ENCODE results near the gene SPSB2.
"Not testable (repeated sequence)": the region's sequence is repeated elsewhere in the genome, so short reads cannot be mapped to it uniquely, and the experiment has no call there.

The SPSB2 gene

DNA sequence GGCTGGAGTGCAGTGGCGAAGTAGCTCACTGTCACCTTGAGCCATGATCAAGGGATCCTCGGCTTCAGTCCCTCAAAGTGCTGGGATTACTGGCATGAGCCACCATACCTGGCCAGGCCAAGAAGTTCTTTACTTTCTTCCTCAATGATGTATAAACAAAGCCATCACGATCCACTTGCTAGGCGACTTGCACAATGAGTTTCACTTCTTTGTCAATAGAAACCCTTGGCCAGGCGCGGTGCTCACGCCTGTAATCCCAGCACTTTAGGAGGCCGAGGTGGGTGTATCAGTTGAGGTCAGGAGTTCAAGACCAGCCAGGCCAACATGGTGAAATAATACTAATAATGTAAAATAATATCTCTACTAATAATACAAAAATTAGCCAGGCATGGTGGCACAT is 14.4 kb upstream of the SPSB2 start:
- Histone ChIP-seq H3K36me3 (replicated peaks; ENCODE audit: insufficient read depth, low read length) (no peaks in the 10 kb centered on the region), H3F3A (ENCODE audit: insufficient read depth, low read length) (peaks cover 9% of the 10 kb centered on the region; the same call in 1 of the 2 replicates), H3K27ac (ENCODE audit: low read length) (no peak overlapping the region), H3K4me2 (ENCODE audit: low read depth, low read length) (no peak overlapping the region), H3K79me2 (ENCODE audit: low read length) (no peaks in the 10 kb centered on the region), H3K9me3 (replicated peaks; ENCODE audit: insufficient read depth, low read length) (no peaks in the 10 kb centered on the region), H3K9me2 (replicated peaks; ENCODE audit: insufficient read depth, low read length) (no peaks in the 10 kb centered on the region), H3K27me3 (replicated peaks; ENCODE audit: insufficient read depth, low read length) (no peaks in the 10 kb centered on the region), H4K20me1 (ENCODE audit: insufficient read depth, low read length) (no peaks in the 10 kb centered on the region), H2AFZ (ENCODE audit: low read length) (no peak overlapping the region), H3K4me3 (ENCODE audit: low read length) (no peak overlapping the region), H3K9ac (ENCODE audit: low read length) (no peak overlapping the region), H3K4me1 (ENCODE audit: low read length) (peaks cover 11% of the 10 kb centered on the region)
- no peak for TF ChIP-seq EZH2 (optimal IDR thresholded peaks at IDR 0.05; ENCODE audit: low read depth, low read length)
- TF ChIP-seq, protein P1, sequence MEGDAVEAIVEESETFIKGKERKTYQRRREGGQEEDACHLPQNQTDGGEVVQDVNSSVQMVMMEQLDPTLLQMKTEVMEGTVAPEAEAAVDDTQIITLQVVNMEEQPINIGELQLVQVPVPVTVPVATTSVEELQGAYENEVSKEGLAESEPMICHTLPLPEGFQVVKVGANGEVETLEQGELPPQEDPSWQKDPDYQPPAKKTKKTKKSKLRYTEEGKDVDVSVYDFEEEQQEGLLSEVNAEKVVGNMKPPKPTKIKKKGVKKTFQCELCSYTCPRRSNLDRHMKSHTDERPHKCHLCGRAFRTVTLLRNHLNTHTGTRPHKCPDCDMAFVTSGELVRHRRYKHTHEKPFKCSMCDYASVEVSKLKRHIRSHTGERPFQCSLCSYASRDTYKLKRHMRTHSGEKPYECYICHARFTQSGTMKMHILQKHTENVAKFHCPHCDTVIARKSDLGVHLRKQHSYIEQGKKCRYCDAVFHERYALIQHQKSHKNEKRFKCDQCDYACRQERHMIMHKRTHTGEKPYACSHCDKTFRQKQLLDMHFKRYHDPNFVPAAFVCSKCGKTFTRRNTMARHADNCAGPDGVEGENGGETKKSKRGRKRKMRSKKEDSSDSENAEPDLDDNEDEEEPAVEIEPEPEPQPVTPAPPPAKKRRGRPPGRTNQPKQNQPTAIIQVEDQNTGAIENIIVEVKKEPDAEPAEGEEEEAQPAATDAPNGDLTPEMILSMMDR (IDR thresholded peaks at IDR 0.05; ENCODE audit: low read length), result no peak
- no peak for DNase-seq

DNA sequence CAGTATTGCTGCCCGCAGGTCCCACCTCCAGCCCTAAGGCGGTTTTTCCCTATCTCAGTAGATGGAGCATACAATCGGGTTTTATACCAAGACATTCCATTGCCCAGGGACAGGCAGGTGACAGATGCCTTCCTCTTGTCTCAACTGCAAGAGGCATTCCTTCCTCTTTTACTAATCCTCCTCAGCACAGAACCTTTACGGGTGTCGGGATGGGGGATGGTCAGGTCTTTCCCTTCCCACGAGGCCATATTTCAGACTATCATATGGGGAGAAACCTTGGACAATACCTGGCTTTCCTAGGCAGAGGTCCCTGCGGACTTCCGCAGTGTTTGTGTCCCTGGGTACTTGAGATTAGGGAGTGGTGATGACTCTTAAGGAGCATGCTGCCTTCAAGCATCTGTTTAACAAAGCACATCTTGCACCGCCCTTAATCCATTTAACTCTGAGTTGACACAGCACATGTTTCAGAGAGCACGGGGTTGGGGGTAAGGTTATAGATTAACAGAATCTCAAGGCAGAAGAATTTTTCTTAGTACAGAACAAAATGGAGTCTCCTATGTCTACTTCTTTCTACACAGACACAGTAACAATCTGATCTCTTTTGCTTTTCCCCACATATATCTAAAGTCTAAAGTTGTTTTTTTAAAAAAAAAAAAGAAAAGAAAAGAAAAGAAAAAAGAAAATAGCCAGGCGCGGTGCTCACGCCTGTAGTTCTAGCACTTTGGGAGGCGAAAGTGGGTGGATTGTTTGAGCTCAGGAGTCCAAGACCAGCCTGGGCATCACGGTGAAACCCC is 13.3 kb upstream of the SPSB2 start:
- not testable (repeated sequence) for H3K9ac ChIP-seq (ENCODE audit: low read length); H3K36me3 ChIP-seq (replicated peaks; ENCODE audit: insufficient read depth, low read length); H3K4me3 ChIP-seq (ENCODE audit: low read length); H3K27ac ChIP-seq (ENCODE audit: low read length); H3K9me2 ChIP-seq (replicated peaks; ENCODE audit: insufficient read depth, low read length); H3K79me2 ChIP-seq (ENCODE audit: low read length); H2AFZ ChIP-seq (ENCODE audit: low read length); H3K4me2 ChIP-seq (ENCODE audit: low read depth, low read length); H3K9me3 ChIP-seq (replicated peaks; ENCODE audit: insufficient read depth, low read length); H3K27me3 ChIP-seq (replicated peaks; ENCODE audit: insufficient read depth, low read length); H3K4me1 ChIP-seq (ENCODE audit: low read length); H3F3A ChIP-seq (ENCODE audit: insufficient read depth, low read length); H4K20me1 ChIP-seq (ENCODE audit: insufficient read depth, low read length); DNase-seq

DNA sequence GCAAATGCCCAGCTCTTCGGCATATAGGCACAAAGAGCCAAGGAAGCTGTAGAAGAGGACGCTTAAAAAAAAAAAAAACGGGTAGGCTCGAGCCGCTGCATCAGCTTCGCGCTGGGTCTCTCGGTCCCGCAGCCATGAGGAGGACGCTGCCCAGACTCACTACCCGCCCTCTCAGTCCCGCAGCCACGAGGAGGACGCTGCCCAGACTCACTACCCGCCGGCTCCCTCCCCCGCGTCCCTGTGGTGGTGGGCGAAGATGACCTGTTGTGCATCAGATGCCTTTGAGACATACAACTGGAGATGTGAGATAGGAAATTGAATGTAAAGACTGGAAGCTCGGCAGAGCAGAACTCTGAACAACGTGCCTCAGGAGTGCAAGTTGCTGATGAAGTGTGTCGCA is 11.4 kb upstream of the SPSB2 start:
- Histone ChIP-seq H3K4me3 (ENCODE audit: low read length) (no peak overlapping the region), H3K4me2 (ENCODE audit: low read depth, low read length) (no peak overlapping the region), H3K27ac (ENCODE audit: low read length) (no peak overlapping the region), H3K27me3 (replicated peaks; ENCODE audit: insufficient read depth, low read length) (no peaks in the 10 kb centered on the region), H2AFZ (ENCODE audit: low read length) (no peak overlapping the region), H3F3A (ENCODE audit: insufficient read depth, low read length) (no peaks in the 10 kb centered on the region), H3K36me3 (replicated peaks; ENCODE audit: insufficient read depth, low read length) (no peaks in the 10 kb centered on the region), H3K4me1 (ENCODE audit: low read length) (no peaks in the 10 kb centered on the region), H3K9me3 (replicated peaks; ENCODE audit: insufficient read depth, low read length) (no peaks in the 10 kb centered on the region), H3K79me2 (ENCODE audit: low read length) (no peaks in the 10 kb centered on the region), H3K9ac (ENCODE audit: low read length) (no peak overlapping the region), H4K20me1 (ENCODE audit: insufficient read depth, low read length) (no peaks in the 10 kb centered on the region), H3K9me2 (replicated peaks; ENCODE audit: insufficient read depth, low read length) (no peaks in the 10 kb centered on the region)
- TF ChIP-seq, protein P1 (IDR thresholded peaks at IDR 0.05; ENCODE audit: low read length), result no peak
- TF ChIP-seq EZH2 (optimal IDR thresholded peaks at IDR 0.05; ENCODE audit: low read depth, low read length) (no peak), EZH2phosphoT487 (IDR thresholded peaks at IDR 0.05; ENCODE audit: low read length) (no peak)
- no peak for DNase-seq

DNA sequence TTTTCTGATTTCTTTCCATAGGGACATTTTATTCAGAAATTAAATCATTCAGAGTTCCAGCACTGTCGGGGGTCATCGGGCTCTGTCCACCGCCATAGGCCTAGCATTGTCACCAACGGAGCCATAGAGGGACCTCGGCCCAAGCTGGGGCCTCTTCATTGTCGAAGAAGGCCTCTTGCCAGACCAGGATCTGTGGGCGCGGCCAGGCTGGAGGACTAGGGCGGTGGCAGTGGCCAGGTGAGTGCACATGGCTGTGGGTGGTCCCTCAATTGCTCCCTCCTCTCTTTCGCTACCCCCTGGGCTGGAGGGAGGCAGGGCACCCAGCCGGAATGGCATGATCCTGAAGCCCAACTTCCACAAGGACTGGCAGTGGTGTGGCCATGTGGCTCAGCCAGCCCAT is 10.6 kb upstream of the SPSB2 start:
- H3K4me1 ChIP-seq (ENCODE audit: low read length), result no peaks in the 10 kb centered on the region
- no peak overlapping the region for H3K4me3 ChIP-seq (ENCODE audit: low read length)

More for the DNA sequence above, 10.6 kb upstream of the SPSB2 start:
- Histone ChIP-seq H3K27ac (ENCODE audit: low read length) (no peak overlapping the region), H4K20me1 (ENCODE audit: insufficient read depth, low read length) (no peaks in the 10 kb centered on the region), H2AFZ (ENCODE audit: low read length) (no peak overlapping the region), H3F3A (ENCODE audit: insufficient read depth, low read length) (no peaks in the 10 kb centered on the region), H3K27me3 (replicated peaks; ENCODE audit: insufficient read depth, low read length) (no peaks in the 10 kb centered on the region), H3K79me2 (ENCODE audit: low read length) (no peaks in the 10 kb centered on the region), H3K36me3 (replicated peaks; ENCODE audit: insufficient read depth, low read length) (no peaks in the 10 kb centered on the region), H3K9ac (ENCODE audit: low read length) (no peak overlapping the region), H3K4me2 (ENCODE audit: low read depth, low read length) (no peak overlapping the region), H3K9me3 (replicated peaks; ENCODE audit: insufficient read depth, low read length) (no peaks in the 10 kb centered on the region), H3K9me2 (replicated peaks; ENCODE audit: insufficient read depth, low read length) (no peaks in the 10 kb centered on the region)
- TF ChIP-seq, protein P1 (IDR thresholded peaks at IDR 0.05; ENCODE audit: low read length), result no peak
- TF ChIP-seq EZH2phosphoT487 (IDR thresholded peaks at IDR 0.05; ENCODE audit: low read length) (no peak), EZH2 (optimal IDR thresholded peaks at IDR 0.05; ENCODE audit: low read depth, low read length) (no peak)
- no peak for DNase-seq
